D721Med (cell line): ENCODE measurements around the gene SAMD4A.

Experiments used
- DNase-seq: peaks from one replicate; pipeline ENCODE4 v3.0.0; 2011; ENCODE audit warnings: low spot score; ENCODE audit not compliant: insufficient read length
- FAIRE-seq: peaks from 2 replicates; lab custom pipeline; 2011; peaks lifted over from hg19 to GRCh38; lab: Jason Lieb, UNC
- TF ChIP-seq, protein P1 (sequence below): IDR thresholded peaks from 2 replicates; pipeline ENCODE4 v1.5.1; 2012; ENCODE audit warnings: mild to moderate bottlenecking, control low read depth; ENCODE audit not compliant: insufficient read depth; ENCODE audit errors: missing control alignments

SAMD4A gene

DNA sequence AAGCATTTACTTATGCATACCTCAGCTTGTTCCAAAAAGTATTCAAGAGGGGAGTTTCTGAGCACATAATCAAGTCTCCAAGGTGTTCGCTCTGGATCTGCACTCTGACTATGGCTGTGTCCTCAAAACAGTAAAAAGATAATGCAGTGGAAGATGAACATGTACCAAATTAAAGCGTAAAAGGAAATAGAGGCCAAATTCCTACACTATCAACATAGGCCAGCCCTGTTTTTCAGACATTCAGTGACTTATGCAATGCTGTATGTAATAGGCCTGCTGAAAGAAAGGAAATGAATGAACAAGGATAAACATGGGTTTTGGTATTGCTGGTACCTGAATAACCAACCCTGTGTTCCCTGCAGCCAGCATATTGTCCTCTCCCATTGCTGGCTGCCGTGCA is 115.7 kb downstream of the SAMD4A start:
- FAIRE-seq: no peak
- TF ChIP-seq, protein P1, sequence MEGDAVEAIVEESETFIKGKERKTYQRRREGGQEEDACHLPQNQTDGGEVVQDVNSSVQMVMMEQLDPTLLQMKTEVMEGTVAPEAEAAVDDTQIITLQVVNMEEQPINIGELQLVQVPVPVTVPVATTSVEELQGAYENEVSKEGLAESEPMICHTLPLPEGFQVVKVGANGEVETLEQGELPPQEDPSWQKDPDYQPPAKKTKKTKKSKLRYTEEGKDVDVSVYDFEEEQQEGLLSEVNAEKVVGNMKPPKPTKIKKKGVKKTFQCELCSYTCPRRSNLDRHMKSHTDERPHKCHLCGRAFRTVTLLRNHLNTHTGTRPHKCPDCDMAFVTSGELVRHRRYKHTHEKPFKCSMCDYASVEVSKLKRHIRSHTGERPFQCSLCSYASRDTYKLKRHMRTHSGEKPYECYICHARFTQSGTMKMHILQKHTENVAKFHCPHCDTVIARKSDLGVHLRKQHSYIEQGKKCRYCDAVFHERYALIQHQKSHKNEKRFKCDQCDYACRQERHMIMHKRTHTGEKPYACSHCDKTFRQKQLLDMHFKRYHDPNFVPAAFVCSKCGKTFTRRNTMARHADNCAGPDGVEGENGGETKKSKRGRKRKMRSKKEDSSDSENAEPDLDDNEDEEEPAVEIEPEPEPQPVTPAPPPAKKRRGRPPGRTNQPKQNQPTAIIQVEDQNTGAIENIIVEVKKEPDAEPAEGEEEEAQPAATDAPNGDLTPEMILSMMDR: no peak

DNA sequence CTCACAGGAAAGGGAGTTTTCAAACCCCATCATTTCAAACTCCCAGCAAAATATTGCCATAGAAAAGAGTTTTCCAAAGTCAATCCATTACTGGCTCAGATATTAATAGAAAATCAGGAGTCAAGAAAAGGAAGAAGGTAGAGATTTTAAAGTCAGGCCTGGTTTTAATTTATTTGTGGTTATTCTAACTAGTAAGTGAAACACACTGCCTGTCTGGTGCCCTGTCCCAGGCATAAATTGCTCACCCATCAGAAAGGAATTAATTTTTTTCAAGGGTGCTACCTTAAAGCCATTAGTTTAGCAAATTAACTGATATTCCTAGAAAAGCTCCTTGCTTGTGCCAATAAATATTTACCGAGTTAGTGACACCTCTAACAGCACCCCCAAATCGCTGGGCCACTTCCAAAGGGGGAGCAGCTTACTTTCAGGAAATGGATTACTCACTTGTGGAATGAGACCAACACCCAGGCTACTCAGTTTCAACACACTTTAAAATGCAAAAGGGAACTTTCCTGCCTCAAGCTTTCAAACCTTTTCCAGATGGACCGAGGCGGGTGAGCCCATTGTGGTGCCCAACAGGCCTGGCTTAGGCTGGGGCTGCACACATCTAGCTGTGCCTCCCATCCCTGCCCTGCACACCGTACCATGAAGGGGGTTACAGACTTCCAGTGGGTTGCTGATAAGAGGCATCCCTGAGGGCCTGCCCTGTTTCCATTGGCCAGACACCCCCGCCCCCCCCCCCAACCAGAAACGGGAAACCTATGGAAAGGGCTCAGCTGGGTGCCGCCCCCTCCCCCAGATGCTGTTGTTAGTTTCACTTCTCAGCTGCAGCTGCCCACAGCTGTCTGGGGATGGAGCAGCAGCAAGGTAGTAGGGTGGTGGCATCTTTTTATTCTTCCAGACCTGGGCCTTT is 117.2 kb downstream of the SAMD4A start:
- DNase-seq (no peak), FAIRE-seq (no peak)
- TF ChIP-seq, protein P1: no peak

More for the DNA sequence above, 115.7 kb downstream of the SAMD4A start:
- DNase-seq: no peak

DNA sequence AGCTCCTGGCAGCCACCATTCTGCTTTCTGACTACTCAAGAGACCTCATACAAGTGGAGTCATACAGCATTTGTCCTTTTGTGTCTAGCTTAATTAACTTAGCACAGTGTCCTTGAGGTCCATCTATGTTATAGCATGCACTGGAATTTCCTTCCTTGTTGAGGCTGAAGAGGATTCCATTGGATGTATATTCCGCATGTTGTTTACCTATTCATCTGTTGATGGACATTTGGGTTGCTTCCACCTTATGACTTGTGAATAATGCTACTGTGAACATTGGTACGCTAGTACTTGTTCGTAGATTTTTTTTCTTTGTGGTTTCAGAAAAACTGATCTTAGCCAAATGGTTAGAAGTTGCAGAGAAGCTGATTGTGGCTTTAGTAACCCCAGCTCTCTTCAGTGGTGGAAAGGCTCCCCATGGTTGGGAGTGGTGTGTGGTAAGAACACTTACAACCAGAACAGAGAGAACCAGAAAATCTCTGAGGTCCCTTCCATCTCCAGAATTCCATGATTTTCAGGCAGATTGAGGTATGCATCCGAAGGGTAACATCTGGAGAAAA is 118.4 kb downstream of the SAMD4A start:
- TF ChIP-seq, protein P1: no peak
- FAIRE-seq: no peak
- DNase-seq: no peak

DNA sequence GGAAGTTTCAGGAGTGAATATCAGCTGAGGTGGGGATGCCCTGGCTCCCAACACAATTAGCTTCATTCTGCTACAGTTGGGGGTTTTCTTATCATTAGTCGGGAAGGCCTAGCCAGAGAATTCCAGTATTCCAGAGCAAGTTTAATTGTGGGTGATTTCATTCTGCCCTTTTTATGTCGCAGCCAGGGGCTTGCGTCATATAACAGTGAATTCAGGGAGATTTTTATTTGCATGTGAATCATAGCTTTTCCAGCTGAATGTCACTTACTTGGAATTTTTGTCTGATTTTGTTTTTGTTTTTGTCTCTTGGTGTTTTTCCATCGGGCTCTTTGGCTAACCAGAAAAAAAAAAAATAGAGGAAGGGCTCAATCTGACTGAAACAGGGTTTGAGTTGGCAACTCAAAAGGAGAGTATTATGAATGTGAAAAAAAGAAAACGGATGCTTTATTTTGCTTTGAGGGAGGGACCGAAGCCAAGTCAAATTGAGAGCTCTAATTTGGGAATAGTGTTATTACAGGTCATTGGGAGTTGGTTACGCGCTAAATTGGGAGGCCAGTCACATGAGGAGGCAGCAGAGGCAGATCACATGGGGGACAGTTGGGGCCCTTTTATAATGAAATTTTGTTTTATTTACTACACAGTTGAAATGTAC is 119.4 kb downstream of the SAMD4A start:
- TF ChIP-seq, protein P1: no peak
- FAIRE-seq (no peak), DNase-seq (no peak)

DNA sequence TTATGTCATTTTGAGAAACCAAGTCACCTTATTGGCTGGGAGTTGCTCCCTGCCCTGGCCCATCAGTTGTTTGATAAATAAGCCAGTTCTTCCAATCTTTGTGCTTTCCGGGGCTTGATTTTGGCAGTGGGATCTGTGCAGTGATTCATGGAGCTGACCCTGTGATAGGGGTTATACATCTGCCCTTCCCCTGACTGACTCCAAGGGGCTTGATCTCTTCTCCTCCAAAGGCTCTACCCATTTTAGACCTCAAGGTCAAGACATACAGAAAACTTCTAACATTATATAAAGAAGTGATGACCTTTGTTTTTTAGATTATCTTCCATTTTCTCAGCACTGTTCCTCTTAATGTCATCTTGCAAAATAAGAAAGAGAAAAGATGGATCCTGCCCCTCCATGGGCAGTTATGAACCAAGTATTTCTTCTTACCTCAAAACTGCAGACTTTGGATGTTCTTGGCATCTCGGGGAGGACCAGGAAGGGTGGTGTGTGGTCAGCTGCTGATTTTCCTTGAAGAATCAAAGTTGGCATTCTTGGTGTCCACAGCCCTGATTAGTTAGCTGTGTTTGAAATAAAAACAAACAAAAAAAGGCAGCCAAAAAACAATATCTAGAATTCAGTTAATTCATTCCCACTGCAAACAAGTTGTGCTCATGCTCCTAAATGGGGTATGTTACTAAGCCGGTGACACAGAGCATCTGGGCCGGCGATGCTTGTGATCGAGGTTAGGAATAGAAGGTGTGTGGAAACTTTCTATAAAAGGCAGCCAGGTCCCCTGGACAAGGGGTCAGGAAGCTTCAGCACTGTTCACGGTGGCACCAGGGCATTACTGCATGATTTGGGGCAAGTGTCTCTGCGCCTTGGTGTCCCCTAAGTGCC is 120.2 kb downstream of the SAMD4A start:
- FAIRE-seq: no peak
- DNase-seq: no peak
- TF ChIP-seq, protein P1: no peak

DNA sequence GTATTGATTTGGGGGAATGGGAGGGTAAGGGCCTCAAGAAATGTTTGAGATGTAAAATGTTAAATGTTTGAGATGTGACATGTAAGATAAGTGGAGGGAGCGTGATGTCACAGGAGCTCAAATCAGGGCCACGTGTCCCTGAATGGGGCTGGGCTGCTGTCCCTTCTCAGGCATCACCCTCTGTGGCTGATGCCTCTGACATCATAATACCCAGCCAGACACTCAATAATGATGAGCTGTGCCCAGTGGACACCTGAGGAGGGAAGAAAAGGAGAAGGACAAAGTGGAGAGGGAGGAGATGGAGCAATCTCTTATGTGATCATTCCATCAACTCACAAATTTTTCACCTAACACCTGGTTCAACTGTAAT is 120.8 kb downstream of the SAMD4A start:
- FAIRE-seq: no peak
- TF ChIP-seq, protein P1: no peak
- DNase-seq: no peak
